ENCODE data around the gene SSX4.
"Not testable (repeated sequence)": the region's sequence is repeated elsewhere in the genome, so short reads cannot be mapped to it uniquely, and the experiment has no call there.

The SSX4 gene

GRCh38 chrX:48383239-48383638 is at the start of gene SSX4:
Gene SSX4 (plus strand): TSS chrX:48383539. CDS start chrX:48384054, 515 bp downstream.
- H3K9me3 ChIP-seq (ENCODE audit: control insufficient read depth, insufficient read depth, low read depth, low read length); H3K36me3 ChIP-seq (ENCODE audit: control insufficient read depth, insufficient read depth, low read length); H3K4me1 ChIP-seq (ENCODE audit: control insufficient read depth, insufficient read depth, low read length); H3K27ac ChIP-seq (ENCODE audit: low read depth, low read length); H3K27me3 ChIP-seq (ENCODE audit: control insufficient read depth, insufficient read depth, low read length); H3K9ac ChIP-seq (ENCODE audit: low read length); H3K4me3 ChIP-seq (ENCODE audit: low read depth, low read length): not testable (repeated sequence)

GRCh38 chrX:48346059-48346458 is 37.3 kb upstream of the SSX4 start:
- H3K4me3 ChIP-seq (ENCODE audit: low read depth, low read length); H3K9me3 ChIP-seq (ENCODE audit: control insufficient read depth, insufficient read depth, low read depth, low read length); H3K9ac ChIP-seq (ENCODE audit: low read length); H3K27me3 ChIP-seq (ENCODE audit: control insufficient read depth, insufficient read depth, low read length); H3K4me1 ChIP-seq (ENCODE audit: control insufficient read depth, insufficient read depth, low read length); H3K27ac ChIP-seq (ENCODE audit: low read depth, low read length); H3K36me3 ChIP-seq (ENCODE audit: control insufficient read depth, insufficient read depth, low read length): not testable (repeated sequence)

- not testable (repeated sequence) for H3K4me1 ChIP-seq (ENCODE audit: control insufficient read depth, insufficient read depth, low read length); H3K9me3 ChIP-seq (ENCODE audit: control insufficient read depth, insufficient read depth, low read depth, low read length); H3K36me3 ChIP-seq (ENCODE audit: control insufficient read depth, insufficient read depth, low read length); H3K4me3 ChIP-seq (ENCODE audit: low read depth, low read length); H3K27ac ChIP-seq (ENCODE audit: low read depth, low read length); H3K27me3 ChIP-seq (ENCODE audit: control insufficient read depth, insufficient read depth, low read length); H3K9ac ChIP-seq (ENCODE audit: low read length)
Observed at GRCh38 chrX:48356315-48357094, 26.8 kb upstream of the SSX4 start, which contains the start of gene SSX3. Gene SSX3 (minus strand): TSS chrX:48356703. CDS start chrX:48355249, 1,454 bp downstream.

- no peak overlapping the region for H3K9ac ChIP-seq (ENCODE audit: low read length)
- H3K36me3 ChIP-seq (ENCODE audit: control insufficient read depth, insufficient read depth, low read length) = no peaks in the 10 kb centered on the region
- H3K27ac ChIP-seq (ENCODE audit: low read depth, low read length) = no peak overlapping the region
- no peaks in the 10 kb centered on the region for H3K4me1 ChIP-seq (ENCODE audit: control insufficient read depth, insufficient read depth, low read length)
- no peak overlapping the region for H3K4me3 ChIP-seq (ENCODE audit: low read depth, low read length)
- H3K27me3 ChIP-seq (ENCODE audit: control insufficient read depth, insufficient read depth, low read length) = no peaks in the 10 kb centered on the region
- H3K9me3 ChIP-seq (ENCODE audit: control insufficient read depth, insufficient read depth, low read depth, low read length) = peaks cover 4% of the 10 kb centered on the region; the same call in 1 of the 2 replicates
Observed at GRCh38 chrX:48357681-48358080, 25.7 kb upstream of the SSX4 start.

DNA sequence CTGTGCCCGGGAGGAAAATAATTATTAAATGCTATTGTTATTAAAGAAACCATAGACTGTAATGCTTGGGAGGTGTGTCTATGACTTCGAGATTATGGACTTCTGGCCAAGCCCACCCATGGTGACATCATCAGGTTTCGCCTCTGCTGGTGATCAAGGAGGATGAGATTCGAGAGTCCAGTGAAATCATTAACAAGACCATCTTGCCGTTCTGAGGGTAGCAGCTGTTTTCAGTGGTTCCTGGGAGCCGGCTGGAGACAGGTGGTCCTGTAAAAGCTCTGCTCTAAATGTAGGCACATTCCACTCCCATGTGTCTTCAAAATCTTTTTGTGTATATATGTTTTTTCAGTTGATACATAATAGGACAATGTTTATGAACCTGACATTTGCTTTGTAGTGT is 24.1 kb upstream of the SSX4 start:
- not testable (repeated sequence) for H3K4me1 ChIP-seq (ENCODE audit: control insufficient read depth, insufficient read depth, low read length); H3K36me3 ChIP-seq (ENCODE audit: control insufficient read depth, insufficient read depth, low read length); H3K27me3 ChIP-seq (ENCODE audit: control insufficient read depth, insufficient read depth, low read length); H3K27ac ChIP-seq (ENCODE audit: low read depth, low read length); H3K9me3 ChIP-seq (ENCODE audit: control insufficient read depth, insufficient read depth, low read depth, low read length); H3K4me3 ChIP-seq (ENCODE audit: low read depth, low read length); H3K9ac ChIP-seq (ENCODE audit: low read length)

DNA sequence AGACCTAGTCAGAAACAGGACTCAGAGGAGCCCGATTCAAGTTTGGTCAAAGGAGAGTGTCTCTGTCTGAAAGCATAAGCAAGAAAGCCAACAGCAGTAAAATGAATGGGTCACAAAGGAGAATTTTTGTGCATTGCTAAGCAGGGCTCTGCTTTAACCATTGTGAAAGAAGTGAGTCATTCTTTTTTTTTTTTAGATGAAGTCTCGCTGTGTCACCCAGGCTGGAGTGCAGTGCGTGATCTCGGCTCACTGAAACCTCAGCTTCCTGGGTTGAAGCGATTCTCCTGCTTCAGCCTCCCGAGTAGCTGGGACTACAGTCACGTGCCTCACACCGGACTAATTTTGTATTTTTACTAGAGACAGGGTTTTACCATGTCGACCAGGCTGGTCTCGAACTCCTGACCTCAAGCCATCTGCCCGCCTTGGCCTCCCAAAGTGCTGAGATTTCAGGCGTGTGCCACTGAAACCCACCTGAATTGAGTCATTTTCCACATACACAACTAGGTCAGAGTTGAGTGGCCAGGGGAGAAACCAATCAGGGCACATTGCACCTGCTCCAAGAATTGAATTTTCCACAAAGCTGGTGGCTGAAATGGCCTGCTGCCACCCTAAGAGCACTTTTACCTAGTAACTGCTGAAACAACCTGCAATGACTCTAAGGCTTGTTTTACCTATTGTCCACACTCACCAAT is 15.5 kb upstream of the SSX4 start:
- not testable (repeated sequence) for H3K27ac ChIP-seq (ENCODE audit: low read depth, low read length); H3K9ac ChIP-seq (ENCODE audit: low read length); H3K4me1 ChIP-seq (ENCODE audit: control insufficient read depth, insufficient read depth, low read length); H3K27me3 ChIP-seq (ENCODE audit: control insufficient read depth, insufficient read depth, low read length); H3K36me3 ChIP-seq (ENCODE audit: control insufficient read depth, insufficient read depth, low read length); H3K4me3 ChIP-seq (ENCODE audit: low read depth, low read length); H3K9me3 ChIP-seq (ENCODE audit: control insufficient read depth, insufficient read depth, low read depth, low read length)

GRCh38 chrX:48370408-48370807 is 12.9 kb upstream of the SSX4 start:
- H3K9ac ChIP-seq (ENCODE audit: low read length); H3K4me3 ChIP-seq (ENCODE audit: low read depth, low read length); H3K4me1 ChIP-seq (ENCODE audit: control insufficient read depth, insufficient read depth, low read length); H3K9me3 ChIP-seq (ENCODE audit: control insufficient read depth, insufficient read depth, low read depth, low read length); H3K36me3 ChIP-seq (ENCODE audit: control insufficient read depth, insufficient read depth, low read length); H3K27me3 ChIP-seq (ENCODE audit: control insufficient read depth, insufficient read depth, low read length); H3K27ac ChIP-seq (ENCODE audit: low read depth, low read length): not testable (repeated sequence)

DNA sequence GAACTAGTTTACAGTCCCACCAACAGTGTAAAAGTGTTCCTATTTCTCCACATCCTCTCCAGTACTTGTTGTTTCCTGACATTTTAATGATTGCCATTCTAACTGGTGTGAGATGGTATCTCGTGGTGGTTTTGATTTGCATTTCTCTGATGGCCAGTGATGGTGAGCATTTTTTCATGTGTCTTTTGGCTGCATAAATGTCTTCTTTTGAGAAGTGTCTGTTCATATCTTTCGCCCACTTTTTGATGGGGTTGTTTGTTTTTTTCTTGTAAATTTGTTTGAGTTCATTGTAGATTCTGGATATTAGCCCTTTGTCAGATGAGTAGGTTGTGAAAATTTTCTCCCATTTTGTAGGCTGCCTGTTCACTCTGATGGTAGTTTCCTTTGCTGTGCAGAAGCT is 13.6 kb downstream of the SSX4 start:
- not testable (repeated sequence) for H3K36me3 ChIP-seq (ENCODE audit: control insufficient read depth, insufficient read depth, low read length); H3K27ac ChIP-seq (ENCODE audit: low read depth, low read length); H3K4me3 ChIP-seq (ENCODE audit: low read depth, low read length); H3K4me1 ChIP-seq (ENCODE audit: control insufficient read depth, insufficient read depth, low read length); H3K9ac ChIP-seq (ENCODE audit: low read length); H3K27me3 ChIP-seq (ENCODE audit: control insufficient read depth, insufficient read depth, low read length); H3K9me3 ChIP-seq (ENCODE audit: control insufficient read depth, insufficient read depth, low read depth, low read length)

DNA sequence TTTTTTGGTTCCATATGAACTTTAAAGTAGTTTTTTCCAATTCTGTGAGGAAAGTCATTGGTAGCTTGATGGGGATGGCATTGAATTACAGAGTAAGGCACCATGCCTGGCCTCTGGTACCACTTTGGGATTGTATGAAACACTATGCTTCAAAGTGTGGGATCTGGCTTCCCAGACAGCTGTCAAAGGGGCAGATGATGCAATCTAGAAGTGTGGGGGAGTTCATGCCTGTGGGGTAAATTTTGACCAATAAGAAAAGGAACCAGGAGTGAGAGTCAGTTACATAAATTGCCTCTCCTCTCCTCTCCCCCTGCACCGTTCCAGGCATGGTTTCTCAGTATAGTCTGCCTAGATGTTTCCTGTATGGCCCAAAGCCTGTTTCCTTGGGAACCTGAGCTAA is 14.5 kb downstream of the SSX4 start:
- not testable (repeated sequence) for H3K27ac ChIP-seq (ENCODE audit: low read depth, low read length); H3K27me3 ChIP-seq (ENCODE audit: control insufficient read depth, insufficient read depth, low read length); H3K4me3 ChIP-seq (ENCODE audit: low read depth, low read length); H3K4me1 ChIP-seq (ENCODE audit: control insufficient read depth, insufficient read depth, low read length); H3K36me3 ChIP-seq (ENCODE audit: control insufficient read depth, insufficient read depth, low read length); H3K9me3 ChIP-seq (ENCODE audit: control insufficient read depth, insufficient read depth, low read depth, low read length); H3K9ac ChIP-seq (ENCODE audit: low read length)

- not testable (repeated sequence) for H3K4me3 ChIP-seq (ENCODE audit: low read depth, low read length); H3K27ac ChIP-seq (ENCODE audit: low read depth, low read length); H3K27me3 ChIP-seq (ENCODE audit: control insufficient read depth, insufficient read depth, low read length); H3K9me3 ChIP-seq (ENCODE audit: control insufficient read depth, insufficient read depth, low read depth, low read length); H3K9ac ChIP-seq (ENCODE audit: low read length); H3K4me1 ChIP-seq (ENCODE audit: control insufficient read depth, insufficient read depth, low read length); H3K36me3 ChIP-seq (ENCODE audit: control insufficient read depth, insufficient read depth, low read length)
Observed at GRCh38 chrX:48411860-48412259, 28.5 kb downstream of the SSX4 start, which contains the start of gene SSX4B. Gene SSX4B (minus strand): TSS chrX:48411960. CDS start chrX:48411372, 588 bp downstream.

GRCh38 chrX:48427027-48427716 is 43.8 kb downstream of the SSX4 start:
- H3K9ac ChIP-seq (ENCODE audit: low read length); H3K27me3 ChIP-seq (ENCODE audit: control insufficient read depth, insufficient read depth, low read length); H3K27ac ChIP-seq (ENCODE audit: low read depth, low read length); H3K36me3 ChIP-seq (ENCODE audit: control insufficient read depth, insufficient read depth, low read length); H3K4me3 ChIP-seq (ENCODE audit: low read depth, low read length); H3K9me3 ChIP-seq (ENCODE audit: control insufficient read depth, insufficient read depth, low read depth, low read length); H3K4me1 ChIP-seq (ENCODE audit: control insufficient read depth, insufficient read depth, low read length): not testable (repeated sequence)

Data from HUES6 (cell line).